Lower lobe of right lung (tissue), 2 donors: ENCODE results near the gene COPS7A. TPM values are rescaled to one million over a fixed set of nuclear protein-coding genes. Genes with fewer than 3 reads are reported as not detected.

Source experiments
- ATAC-seq, 2 donors: fragments of 200-7000 bp; cut with Tn5 transposase; one replicate each; pipeline ENCODE4 v1.9.1; 2020 to 2022; ENCODE audit warnings: mild to moderate bottlenecking in 2 of 2, moderate library complexity in 2 of 2
- DNase-seq: peaks from one replicate; pipeline ENCODE4 v3.0.0-alpha.2; 2020
- H3K27ac ChIP-seq: fragments of 200-600 bp; one replicate; pipeline ENCODE4 v1.8.0; 2022
- H3K27me3 ChIP-seq: fragments of 200-600 bp; one replicate; pipeline ENCODE4 v1.8.0; 2022; ENCODE audit warnings: low read depth
- H3K36me3 ChIP-seq: fragments of 200-600 bp; one replicate; pipeline ENCODE4 v1.8.0; 2022; ENCODE audit warnings: mild to moderate bottlenecking
- H3K4me1 ChIP-seq: fragments of 200-600 bp; one replicate; pipeline ENCODE4 v1.8.0; 2022
- H3K4me3 ChIP-seq: fragments of 200-600 bp; one replicate; pipeline ENCODE4 v1.8.0; 2022; ENCODE audit warnings: mild to moderate bottlenecking
- H3K9me3 ChIP-seq: fragments of 200-600 bp; one replicate; pipeline ENCODE4 v1.8.0; 2022
- CTCF ChIP-seq: fragments of 200-600 bp; IDR thresholded peaks from one replicate; pipeline ENCODE4 v1.8.0; 2022; ENCODE audit warnings: antibody characterized with exemption, mild to moderate bottlenecking
- intact Hi-C: fragments of 100-400 bp; cut with DNase I; formaldehyde crosslinking; loops from one replicate; pipeline ENCODE4 v1.11.0; 2022
- total RNA-seq: library from RNA; stranded (reverse); fragmentation: NEBNext Ultra II Directional; extraction: Animal tissue kit (Norgen Biotek cat#: 25700); gene quantifications from one replicate; pipeline ENCODE4 v1.2.1, GENCODE V29; 2021
- donor health status: DM: no; HTN: yes; CAD: no; lungs with severe emphysema.

The COPS7A gene
- total RNA-seq, 1 donor from 2014 or later: 55.1 TPM

DNA sequence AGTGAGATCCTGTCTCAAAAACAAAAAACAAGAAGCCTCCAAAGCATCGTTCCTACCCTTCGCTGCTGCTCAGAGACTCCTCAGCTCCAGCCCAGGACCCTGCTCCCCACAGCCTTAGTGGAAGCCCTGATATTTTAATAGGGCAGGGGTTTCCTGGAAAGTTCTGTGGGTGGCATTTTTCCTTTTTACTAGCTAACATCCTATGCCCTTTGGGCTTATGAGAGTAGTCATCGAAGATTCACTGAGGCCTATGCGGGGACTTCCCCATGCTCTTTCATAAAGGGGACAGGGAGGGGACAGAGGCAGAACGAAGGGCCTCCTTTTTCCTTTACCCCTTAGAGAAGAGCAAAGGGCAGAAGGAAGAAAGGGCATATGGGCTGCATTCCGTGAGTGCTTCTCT, 56.7 kb downstream of the COPS7A start:
- Histone ChIP-seq H3K4me3 (no peak overlapping the region), H3K27me3 (no peaks in the 10 kb centered on the region), H3K36me3 (no peaks in the 10 kb centered on the region), H3K27ac (no peak overlapping the region), H3K9me3 (no peaks in the 10 kb centered on the region), H3K4me1 (peaks cover 21% of the 10 kb centered on the region)
- DNase-seq: no peak
- ATAC-seq: no peak
- TF ChIP-seq CTCF: no peak
- intact Hi-C loops: loop anchor here (10.0 kb wide), 1 partner anchor 46 kb away; no protein-coding TSS in a partner anchor

Other genes with a start within 250 kb of the COPS7A start
- 121 TPM for gene MRPL51, start 230.8 kb upstream of the COPS7A start, total RNA-seq
- 32.0 TPM for gene NCAPD2, start 229.9 kb upstream of the COPS7A start, total RNA-seq
- gene GAPDH, start 189.5 kb upstream of the COPS7A start, total RNA-seq: 766 TPM
- 27.6 TPM for gene IFFO1, start 168.0 kb upstream of the COPS7A start, total RNA-seq
- gene NOP2, start 155.8 kb upstream of the COPS7A start, total RNA-seq: 30.2 TPM
- 169 TPM for gene CHD4, start 116.7 kb upstream of the COPS7A start, total RNA-seq
- gene LPAR5, start 88.1 kb upstream of the COPS7A start, total RNA-seq: 3.8 TPM
- 7.2 TPM for gene ACRBP, start 76.6 kb upstream of the COPS7A start, total RNA-seq
- 41.3 TPM for gene ING4, start 60.9 kb upstream of the COPS7A start, total RNA-seq
- 48.7 TPM for gene ZNF384, start 34.7 kb upstream of the COPS7A start, total RNA-seq
- 0.18 TPM for gene PIANP, start 23.2 kb upstream of the COPS7A start, total RNA-seq
- 108 TPM for gene MLF2, start 29.1 kb downstream of the COPS7A start, total RNA-seq
- 267 TPM for gene PTMS, start 42.3 kb downstream of the COPS7A start, total RNA-seq
- 2.1 TPM for gene LAG3, start 48.5 kb downstream of the COPS7A start, total RNA-seq
- 80.3 TPM for gene CD4, start 65.5 kb downstream of the COPS7A start, total RNA-seq
- gene GPR162, start 97.8 kb downstream of the COPS7A start, total RNA-seq: 21.5 TPM
- 7.0 TPM for gene P3H3, start 104.4 kb downstream of the COPS7A start, total RNA-seq
- gene GNB3, start 116.9 kb downstream of the COPS7A start, total RNA-seq: 1.0 TPM
- gene CDCA3, start 127.2 kb downstream of the COPS7A start, total RNA-seq: 2.9 TPM
- 58.6 TPM for gene USP5, start 128.1 kb downstream of the COPS7A start, total RNA-seq
- 278 TPM for gene TPI1, start 143.5 kb downstream of the COPS7A start, total RNA-seq
- 25.5 TPM for gene SPSB2, start 149.3 kb downstream of the COPS7A start, total RNA-seq
- 26.6 TPM for gene LRRC23, start 180.8 kb downstream of the COPS7A start, total RNA-seq
- 41.9 TPM for gene ENO2, start 190.5 kb downstream of the COPS7A start, total RNA-seq
- gene ATN1, start 203.9 kb downstream of the COPS7A start, total RNA-seq: 123 TPM
- not detected for gene RNU7-1, start 219.8 kb downstream of the COPS7A start, total RNA-seq
- 181 TPM for gene C12orf57, start 220.0 kb downstream of the COPS7A start, total RNA-seq
- gene PTPN6, start 227.3 kb downstream of the COPS7A start, total RNA-seq: 209 TPM
- gene PHB2, start 246.6 kb downstream of the COPS7A start, total RNA-seq: 138 TPM
- gene EMG1, start 246.9 kb downstream of the COPS7A start, total RNA-seq: 39.6 TPM